Kidney (tissue), 14 donors: Measurements from ENCODE around the gene POLR3K. TPM values are rescaled to one million over a fixed set of nuclear protein-coding genes. Genes with fewer than 3 reads are reported as not detected.
"Not testable (repeated sequence)": the region's sequence is repeated elsewhere in the genome, so short reads cannot be mapped to it uniquely, and the experiment has no call there.

Source experiments
- DNase-seq, 5 donors: peaks; one replicate each; pipeline ENCODE4 v3.0.0-alpha.2; 2013 to 2020
- FAIRE-seq: peaks from 2 replicates; lab custom pipeline; 2012; peaks lifted over from hg19 to GRCh38; lab: Jason Lieb, UNC
- H3K27ac ChIP-seq, 2 donors: one replicate each; pipeline ENCODE4 v1.7.0; 2013; ENCODE audit warnings: low read depth in 2 of 2, low read length in 2 of 2, inconsistent platforms in 1 of 2
- H3K27me3 ChIP-seq: one replicate; pipeline ENCODE4 v1.7.1; 2013; ENCODE audit warnings: low read length, inconsistent platforms; ENCODE audit not compliant: control insufficient read depth, insufficient read depth
- H3K36me3 ChIP-seq, 3 donors: one replicate each; pipeline versions ENCODE4 v1.7.0 to v1.7.1; 2013; ENCODE audit warnings: low read length in 3 of 3, control low read depth in 1 of 3, inconsistent platforms in 1 of 3; ENCODE audit not compliant: insufficient read depth in 3 of 3, control insufficient read depth in 2 of 3
- H3K4me1 ChIP-seq, 3 donors: one replicate each; pipeline versions ENCODE4 v1.7.0 to v1.7.1; 2013; ENCODE audit warnings: low read length in 3 of 3, inconsistent platforms in 1 of 3, low read depth in 1 of 3; ENCODE audit not compliant: control insufficient read depth in 2 of 3, insufficient read depth in 2 of 3
- H3K4me3 ChIP-seq, 3 donors: one replicate each; pipeline versions ENCODE4 v1.7.0 to v1.8.1; 2013; ENCODE audit warnings: low read length in 3 of 3, control low read depth in 1 of 3, inconsistent platforms in 1 of 3
- H3K9ac ChIP-seq, 3 donors: one replicate each; pipeline versions ENCODE4 v1.7.0 to v1.7.1; 2013; ENCODE audit warnings: low read length in 3 of 3, control low read depth in 1 of 3, inconsistent platforms in 1 of 3
- H3K9me3 ChIP-seq, 3 donors: one replicate each; pipeline versions ENCODE4 v1.7.0 to v1.7.1; 2013; ENCODE audit warnings: low read length in 3 of 3, control low read depth in 1 of 3, inconsistent platforms in 1 of 3; ENCODE audit not compliant: control insufficient read depth in 2 of 3, insufficient read depth in 1 of 3
- intact Hi-C: fragments of 100-400 bp; cut with DNase I; formaldehyde crosslinking; loops from one replicate; pipeline ENCODE4 v1.11.1; 2022
- polyA plus RNA-seq: library from polyadenylated mRNA; stranded (reverse); fragments of 350-450 nt; fragmentation: Illumina TruSeq; extraction: RNeasy Lipid Tissue Mini Kit (QIAGEN cat#74804); gene quantifications from one replicate; pipeline ENCODE4 v1.2.3, GENCODE V29; 2014; ENCODE audit warnings: low read depth, low replicate concordance; ENCODE audit not compliant: insufficient read depth
- total RNA-seq: library from RNA; stranded (reverse); fragmentation: NEBNext Ultra II Directional; extraction: Animal tissue kit (Norgen Biotek cat#: 25700); gene quantifications from one replicate; pipeline ENCODE4 v1.2.1, GENCODE V29; 2021
- TF ChIP-seq, protein P1 (sequence below): IDR thresholded peaks from 3 replicates; pipeline ENCODE4 v1.5.1; 2012; ENCODE audit warnings: mild to moderate bottlenecking, moderate library complexity, borderline replicate concordance; ENCODE audit not compliant: insufficient read depth; ENCODE audit errors: extremely low read depth
- donor health status: control.
- donor health status: control.
- donor health status: control.
- donor health status: control.
- donor health status: control.
- donor health status: DM: yes; HTN: yes; CAD: no.
- donor health status: Normal renal cell carcinoma (clear cell type).

The POLR3K gene
- total and polyA plus RNA-seq, 2 donors from 2014 or later: 8.8 to 18.5 TPM

DNA sequence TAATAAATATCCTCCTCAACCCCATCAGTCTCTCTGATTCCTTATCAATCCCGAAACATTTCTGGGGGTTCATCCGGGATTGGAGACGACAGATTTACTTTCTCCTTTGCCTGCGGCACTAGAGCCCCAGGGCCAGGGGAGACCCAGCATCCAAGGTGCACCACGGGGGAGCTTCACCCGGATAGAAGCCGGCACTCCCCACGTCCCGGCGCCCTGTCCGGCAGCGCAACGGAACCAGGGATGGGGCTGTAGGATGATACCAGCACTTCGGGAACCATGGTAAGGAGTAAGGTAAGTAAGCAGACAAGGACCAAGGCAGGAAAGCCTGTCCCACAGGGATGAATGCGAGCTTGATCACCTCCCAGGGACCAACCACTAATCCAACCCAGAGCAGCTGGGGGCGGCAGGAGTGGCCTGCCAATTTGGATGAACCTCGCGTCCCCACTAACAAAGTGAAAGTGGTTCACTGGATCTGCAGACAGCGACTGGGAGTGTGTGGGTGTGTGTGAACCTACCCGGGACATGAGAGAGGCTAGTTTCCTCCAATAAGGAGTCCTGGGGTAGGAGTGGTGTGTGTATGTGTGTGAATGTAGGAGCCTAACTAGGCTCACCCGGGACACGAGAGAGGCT is 11.9 kb downstream of the POLR3K start:
- intact Hi-C loops: no loop called here
- no peak overlapping the region for H3K9ac ChIP-seq

DNA sequence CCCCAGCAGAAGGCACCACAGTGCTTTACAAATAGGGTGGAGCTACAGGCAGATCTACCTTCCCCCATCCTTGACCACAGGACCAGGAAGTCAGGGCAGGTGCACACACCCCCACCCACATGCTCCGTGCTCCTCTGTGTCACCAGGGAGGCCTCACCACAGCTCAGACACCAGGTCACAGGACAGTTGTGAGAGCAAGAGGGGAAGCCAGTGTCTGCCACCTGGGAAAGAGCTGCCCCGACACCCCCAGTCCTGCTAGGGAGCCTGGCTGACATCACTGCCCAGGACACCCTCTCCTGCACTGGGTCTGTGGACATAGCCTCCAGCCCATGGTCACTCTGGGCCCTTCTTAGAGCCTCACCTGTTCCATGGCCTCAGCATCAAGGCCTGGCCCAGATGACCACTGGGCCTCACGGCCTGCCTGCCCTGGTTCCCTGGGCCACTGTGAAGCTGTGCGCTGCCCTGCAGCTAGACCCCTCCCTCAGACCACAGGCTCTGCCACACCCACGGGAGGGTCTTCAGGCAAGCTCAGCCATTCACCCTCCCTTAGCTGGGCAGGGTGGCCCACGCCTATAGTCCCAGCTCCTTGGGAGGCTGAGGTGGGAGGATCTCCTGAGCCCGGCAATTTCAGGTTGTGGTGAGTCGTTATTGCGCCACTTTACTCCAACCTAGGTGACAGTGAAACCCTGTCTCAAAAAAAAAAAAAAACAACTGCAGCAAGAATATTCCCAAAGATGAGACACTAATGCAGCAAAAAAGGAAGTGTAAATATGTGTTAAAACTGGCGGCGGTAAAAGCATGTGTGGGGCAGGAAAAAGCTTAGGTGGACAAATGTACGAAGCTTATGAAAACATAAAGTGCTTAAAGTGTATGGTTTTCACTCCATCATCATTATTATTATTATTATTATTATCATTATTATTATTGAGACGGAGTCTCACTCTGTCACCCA is 14.2 kb downstream of the POLR3K start:
- intact Hi-C loops: no loop called here
- Histone ChIP-seq H3K9ac (no peak overlapping the region), H3K4me3 (no peak overlapping the region), H3K9me3 (no peaks in the 10 kb centered on the region), H3K36me3 (no peaks in the 10 kb centered on the region), H3K27me3 (no peaks in the 10 kb centered on the region), H3K27ac (no peak overlapping the region), H3K4me1 (no peaks in the 10 kb centered on the region)
- DNase-seq (peak in 2 of 5 donors; percentile 29 to 84), FAIRE-seq (no peak)
- TF ChIP-seq, protein P1, sequence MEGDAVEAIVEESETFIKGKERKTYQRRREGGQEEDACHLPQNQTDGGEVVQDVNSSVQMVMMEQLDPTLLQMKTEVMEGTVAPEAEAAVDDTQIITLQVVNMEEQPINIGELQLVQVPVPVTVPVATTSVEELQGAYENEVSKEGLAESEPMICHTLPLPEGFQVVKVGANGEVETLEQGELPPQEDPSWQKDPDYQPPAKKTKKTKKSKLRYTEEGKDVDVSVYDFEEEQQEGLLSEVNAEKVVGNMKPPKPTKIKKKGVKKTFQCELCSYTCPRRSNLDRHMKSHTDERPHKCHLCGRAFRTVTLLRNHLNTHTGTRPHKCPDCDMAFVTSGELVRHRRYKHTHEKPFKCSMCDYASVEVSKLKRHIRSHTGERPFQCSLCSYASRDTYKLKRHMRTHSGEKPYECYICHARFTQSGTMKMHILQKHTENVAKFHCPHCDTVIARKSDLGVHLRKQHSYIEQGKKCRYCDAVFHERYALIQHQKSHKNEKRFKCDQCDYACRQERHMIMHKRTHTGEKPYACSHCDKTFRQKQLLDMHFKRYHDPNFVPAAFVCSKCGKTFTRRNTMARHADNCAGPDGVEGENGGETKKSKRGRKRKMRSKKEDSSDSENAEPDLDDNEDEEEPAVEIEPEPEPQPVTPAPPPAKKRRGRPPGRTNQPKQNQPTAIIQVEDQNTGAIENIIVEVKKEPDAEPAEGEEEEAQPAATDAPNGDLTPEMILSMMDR: no peak

More for the DNA sequence above, 11.9 kb downstream of the POLR3K start:
- Histone ChIP-seq H3K27ac (no peak overlapping the region), H3K9me3 (no peaks in the 10 kb centered on the region), H3K4me3 (no peak overlapping the region), H3K27me3 (no peaks in the 10 kb centered on the region), H3K36me3 (peaks cover 0 to 13% (median 0%) of the 10 kb centered on the region in 3 donors), H3K4me1 (no peaks in the 10 kb centered on the region)
- FAIRE-seq: no peak
- no peak for DNase-seq
- TF ChIP-seq, protein P1: no peak

DNA sequence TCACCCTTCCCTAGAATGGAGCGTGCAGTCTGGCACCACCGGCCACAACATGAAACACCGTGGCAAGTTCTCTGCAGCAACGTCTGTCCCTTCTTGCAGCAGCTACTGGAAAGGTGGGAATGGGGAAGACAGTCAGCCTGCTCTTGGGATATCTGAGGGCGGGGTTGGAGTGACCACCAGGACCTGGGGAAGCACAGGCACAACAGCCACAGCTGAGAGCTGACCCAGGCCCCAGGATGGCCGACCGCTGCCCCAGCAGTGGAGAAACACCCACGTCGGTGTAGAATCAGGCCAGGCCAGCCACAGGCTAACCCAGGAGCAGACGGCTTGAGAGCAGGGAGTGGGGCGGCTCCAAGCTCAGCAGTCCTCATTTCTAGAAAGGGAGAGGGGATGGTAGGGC is 15.2 kb downstream of the POLR3K start:
- H3K4me1 ChIP-seq, H3K36me3 ChIP-seq, H3K9ac ChIP-seq, intact Hi-C loops, H3K27me3 ChIP-seq, H3K9me3 ChIP-seq, DNase-seq, H3K4me3 ChIP-seq, FAIRE-seq, H3K27ac ChIP-seq: not testable (repeated sequence)

- TF ChIP-seq, protein P1: no peak
- DNase-seq (no peak), FAIRE-seq (no peak)
- no peaks in the 10 kb centered on the region for H3K4me1 ChIP-seq
- no peaks in the 10 kb centered on the region for H3K9me3 ChIP-seq
- intact Hi-C loops: no loop called here
- no peak overlapping the region for H3K9ac ChIP-seq
- no peaks in the 10 kb centered on the region for H3K27me3 ChIP-seq
- no peaks in the 10 kb centered on the region for H3K36me3 ChIP-seq
- H3K4me3 ChIP-seq: no peak overlapping the region
- no peak overlapping the region for H3K27ac ChIP-seq
These were observed 15.9 kb downstream of the POLR3K start for GRCh38 chr16:37511-37910.
